Activated CD8-positive, alpha-beta memory T cell treated with anti-CD3 and anti-CD28 coated beads for 36 hours (primary cell): Measurements from ENCODE around the gene BEND2. TPM values are rescaled to one million over a fixed set of nuclear protein-coding genes. Genes with fewer than 3 reads are reported as not detected.

Experiments
- CTCF ChIA-PET: fragments of 350-600 bp; sonication (Branson Sonifier 250); formaldehyde crosslinking; loops from one replicate; lab custom pipeline; 2021; ENCODE audit warnings: antibody characterized with exemption; lab: Charles Lee
- POLR2A ChIA-PET: fragments of 350-600 bp; sonication (Branson Sonifier 250); formaldehyde crosslinking; loops from one replicate; lab custom pipeline; 2021; ENCODE audit warnings: antibody characterized with exemption; lab: Charles Lee
- total RNA-seq, 2 experiments: library from RNA; stranded (reverse); gene quantifications; one replicate each; pipeline ENCODE4 v1.2.3, GENCODE V29; 2021

The BEND2 gene
- total RNA-seq, 2 experiments from 2014 or later, result not detected

DNA sequence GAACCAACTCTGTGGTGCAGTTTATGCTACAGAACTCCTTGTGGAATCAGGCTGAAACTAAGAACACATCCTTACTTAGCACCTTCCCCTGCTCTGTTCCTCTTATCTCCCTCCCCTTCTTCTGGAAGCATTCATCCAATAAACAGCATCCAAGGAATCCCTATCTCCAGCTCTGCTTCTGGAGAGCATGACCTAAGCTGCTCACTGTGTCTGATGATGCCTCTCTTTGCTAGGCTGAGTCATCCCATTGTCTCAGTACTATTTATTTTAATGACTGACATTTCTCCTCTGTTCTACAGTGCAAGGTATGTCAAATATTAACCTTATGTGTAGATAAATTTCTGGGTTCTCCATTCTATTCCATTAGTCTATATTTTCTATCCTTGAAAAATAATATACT, 71.2 kb downstream of the BEND2 start:
- ChIA-PET CTCF (no interaction called here), POLR2A (no interaction called here)

DNA sequence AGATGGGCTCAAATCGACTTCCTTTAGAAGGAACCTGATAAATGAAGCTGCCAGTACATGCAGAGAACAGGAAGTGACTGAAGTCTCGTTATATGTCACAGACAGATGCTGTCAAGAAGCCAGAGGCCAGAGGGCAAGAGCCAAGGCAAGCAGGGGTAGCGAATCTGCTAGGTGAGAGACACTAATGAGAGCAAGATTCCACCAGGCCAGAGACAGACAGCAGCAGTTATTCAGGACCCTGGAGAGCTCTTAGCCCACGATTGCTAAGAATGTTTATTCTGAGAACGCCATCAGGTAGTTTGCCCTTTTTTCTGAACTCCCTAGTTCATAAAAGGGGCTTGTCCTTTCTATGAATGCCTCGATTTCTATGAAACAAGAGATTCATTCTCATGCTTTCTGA, 73.7 kb downstream of the BEND2 start:
- ChIA-PET POLR2A (no interaction called here), CTCF (no interaction called here)

DNA sequence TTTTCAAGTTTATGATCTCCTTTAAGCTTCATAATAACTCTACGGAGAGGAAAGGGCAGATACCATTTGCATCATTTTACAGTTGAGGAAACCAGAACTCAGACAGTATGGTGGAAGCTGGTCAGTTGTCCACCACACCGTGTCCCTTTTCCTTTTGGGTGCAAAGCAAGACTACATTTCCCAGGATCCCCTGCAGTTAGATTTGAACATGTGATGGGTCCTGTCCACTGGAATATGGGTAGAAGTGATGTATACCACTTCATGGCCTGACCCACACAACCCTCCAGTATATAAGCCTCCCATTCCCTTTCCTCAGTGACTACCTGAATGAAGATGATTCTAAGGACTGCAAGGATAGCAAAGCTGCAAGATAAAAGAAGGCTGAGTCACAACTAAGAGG, 74.7 kb downstream of the BEND2 start:
- ChIA-PET CTCF (no interaction called here), POLR2A (no interaction called here)

GRCh38 chrX:18136816-18137215, 83.9 kb downstream of the BEND2 start:
- CTCF ChIA-PET, result no interaction called here
- POLR2A ChIA-PET, result no interaction called here

GRCh38 chrX:18133605-18134004, 87.1 kb downstream of the BEND2 start:
- POLR2A ChIA-PET, result no interaction called here
- CTCF ChIA-PET, result no interaction called here

DNA sequence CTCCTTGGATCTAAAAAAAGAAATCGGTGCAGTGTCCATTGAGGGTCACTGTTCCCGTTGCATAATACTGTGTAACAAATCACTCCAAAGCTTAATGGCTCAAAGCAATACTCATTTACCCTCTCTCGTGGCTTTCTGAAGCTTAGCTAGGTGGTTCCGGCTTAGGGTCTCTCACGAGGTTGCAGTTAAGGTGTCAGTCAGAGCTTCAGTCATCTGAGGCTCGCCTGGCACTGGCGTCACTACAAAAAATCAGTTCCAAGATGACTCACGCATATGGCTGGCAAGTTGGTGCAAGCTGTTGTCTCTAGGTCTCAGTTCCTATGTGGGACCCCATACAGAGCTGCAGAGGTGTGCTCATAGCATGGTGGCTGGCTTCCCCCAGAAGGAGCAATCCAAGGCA, 91.0 kb downstream of the BEND2 start:
- POLR2A ChIA-PET, result no interaction called here

GRCh38 chrX:18126971-18127370, 93.7 kb downstream of the BEND2 start:
- ChIA-PET CTCF (no interaction called here), POLR2A (no interaction called here)

More for the DNA sequence above, 91.0 kb downstream of the BEND2 start:
- CTCF ChIA-PET, result no interaction called here

DNA sequence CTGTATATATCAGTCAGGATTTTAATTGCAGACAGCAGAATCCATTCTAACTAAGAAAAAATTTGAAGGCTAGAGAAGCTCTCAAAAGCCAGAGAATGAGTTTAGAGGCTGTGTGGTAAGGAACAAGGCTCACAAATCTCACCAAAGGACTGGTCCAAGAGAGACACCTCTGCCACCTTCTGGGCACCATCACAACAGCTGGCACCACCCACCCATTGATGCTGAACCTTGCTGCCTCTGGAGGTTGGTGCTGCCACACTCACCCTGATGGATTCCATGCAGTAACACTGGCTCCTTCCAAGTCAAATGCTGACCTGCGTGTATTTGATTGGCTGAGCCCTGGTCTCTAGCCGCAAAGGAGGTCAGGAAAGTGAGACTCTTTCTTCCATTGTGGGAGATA, 100.8 kb downstream of the BEND2 start:
- ChIA-PET CTCF (no interaction called here), POLR2A (no interaction called here)

Other genes with a start within 250 kb of the BEND2 start
- 1 to 10 TPM; 3.6 TPM for gene SCML2, start 133.8 kb upstream of the BEND2 start, total RNA-seq
- gene CDKL5, start 204.7 kb upstream of the BEND2 start, total RNA-seq, result 1 to 10 TPM; 1.1 TPM